ENCODE results near the gene PDIA2. TPM values are rescaled to one million over a fixed set of nuclear protein-coding genes. Genes with fewer than 3 reads are reported as not detected.

Gene PDIA2
- total RNA-seq, 3 donors from 2014 or later = 0.23 to 2.8 (median 1.3) TPM

DNA sequence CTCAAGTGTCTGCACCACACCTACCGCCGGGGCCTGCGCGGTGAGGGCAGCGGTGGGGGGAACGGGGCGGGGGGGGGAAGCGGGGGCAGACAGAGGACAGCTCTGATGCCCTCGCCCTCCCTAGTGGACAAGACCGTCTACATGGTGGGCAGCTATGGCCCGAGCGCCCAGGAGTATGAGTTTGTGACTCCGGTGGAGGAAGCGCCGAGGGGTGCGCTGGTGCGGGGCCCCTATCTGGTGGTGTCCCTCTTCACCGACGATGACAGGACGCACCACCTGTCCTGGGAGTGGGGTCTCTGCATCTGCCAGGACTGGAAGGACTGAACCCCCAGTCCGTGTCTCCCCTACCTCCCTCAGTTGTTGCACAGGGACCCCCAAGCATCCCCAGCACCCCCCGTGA lies 473 bp upstream of the PDIA2 start:
- TF ChIP-seq, protein P1, sequence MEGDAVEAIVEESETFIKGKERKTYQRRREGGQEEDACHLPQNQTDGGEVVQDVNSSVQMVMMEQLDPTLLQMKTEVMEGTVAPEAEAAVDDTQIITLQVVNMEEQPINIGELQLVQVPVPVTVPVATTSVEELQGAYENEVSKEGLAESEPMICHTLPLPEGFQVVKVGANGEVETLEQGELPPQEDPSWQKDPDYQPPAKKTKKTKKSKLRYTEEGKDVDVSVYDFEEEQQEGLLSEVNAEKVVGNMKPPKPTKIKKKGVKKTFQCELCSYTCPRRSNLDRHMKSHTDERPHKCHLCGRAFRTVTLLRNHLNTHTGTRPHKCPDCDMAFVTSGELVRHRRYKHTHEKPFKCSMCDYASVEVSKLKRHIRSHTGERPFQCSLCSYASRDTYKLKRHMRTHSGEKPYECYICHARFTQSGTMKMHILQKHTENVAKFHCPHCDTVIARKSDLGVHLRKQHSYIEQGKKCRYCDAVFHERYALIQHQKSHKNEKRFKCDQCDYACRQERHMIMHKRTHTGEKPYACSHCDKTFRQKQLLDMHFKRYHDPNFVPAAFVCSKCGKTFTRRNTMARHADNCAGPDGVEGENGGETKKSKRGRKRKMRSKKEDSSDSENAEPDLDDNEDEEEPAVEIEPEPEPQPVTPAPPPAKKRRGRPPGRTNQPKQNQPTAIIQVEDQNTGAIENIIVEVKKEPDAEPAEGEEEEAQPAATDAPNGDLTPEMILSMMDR (IDR thresholded peaks at IDR 0.05) = no peak
- ATAC-seq = no peak
- intact Hi-C loops (cut with DNase I, micrococcal nuclease) = no loop called here
- Histone ChIP-seq H3K9me3 (no peaks in the 10 kb centered on the region), H3K4me3 (no peak overlapping the region), H3K36me3 (ENCODE audit: low read depth) (no peaks in the 10 kb centered on the region), H3K4me1 (ENCODE audit: low read depth) (peaks cover 17% of the 10 kb centered on the region)
- DNase-seq = no peak

DNA sequence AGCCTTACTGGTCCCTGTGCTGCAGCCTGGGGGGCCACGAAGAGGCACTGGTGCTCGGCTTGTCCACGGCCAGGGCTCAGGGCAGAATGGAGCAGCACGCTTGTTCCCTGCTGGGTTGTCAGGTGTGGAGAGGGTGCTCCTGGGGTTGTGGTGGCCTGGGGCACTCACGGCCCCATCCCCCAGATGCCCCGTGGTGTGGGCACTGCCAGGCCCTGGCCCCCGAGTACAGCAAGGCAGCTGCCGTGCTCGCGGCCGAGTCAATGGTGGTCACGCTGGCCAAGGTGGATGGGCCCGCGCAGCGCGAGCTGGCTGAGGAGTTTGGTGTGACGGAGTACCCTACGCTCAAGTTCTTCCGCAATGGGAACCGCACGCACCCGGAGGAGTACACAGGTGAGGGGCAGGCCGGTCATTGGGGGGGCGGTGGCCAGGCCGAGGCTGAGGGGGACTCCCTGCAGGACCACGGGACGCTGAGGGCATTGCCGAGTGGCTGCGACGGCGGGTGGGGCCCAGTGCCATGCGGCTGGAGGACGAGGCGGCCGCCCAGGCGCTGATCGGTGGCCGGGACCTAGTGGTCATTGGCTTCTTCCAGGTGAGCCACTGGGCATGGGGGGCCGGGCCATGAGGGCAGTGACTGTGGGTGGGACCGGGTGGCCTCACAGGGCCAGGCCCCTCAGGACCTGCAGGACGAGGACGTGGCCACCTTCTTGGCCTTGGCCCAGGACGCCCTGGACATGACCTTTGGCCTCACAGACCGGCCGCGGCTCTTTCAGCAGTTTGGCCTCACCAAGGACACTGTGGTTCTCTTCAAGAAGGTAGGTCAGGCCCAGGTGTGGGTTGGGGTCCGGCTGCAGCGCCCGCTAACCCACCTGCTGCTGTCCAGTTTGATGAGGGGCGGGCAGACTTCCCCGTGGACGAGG lies 1.5 kb downstream of the PDIA2 start:
- H3K4me1 ChIP-seq (ENCODE audit: low read depth) = peaks cover 17% of the 10 kb centered on the region
- intact Hi-C loops (cut with DNase I, micrococcal nuclease) = no loop called here
- DNase-seq (no peak), ATAC-seq (no peak)
- TF ChIP-seq, protein P1 (IDR thresholded peaks at IDR 0.05) = no peak
- no peaks in the 10 kb centered on the region for H3K9me3 ChIP-seq
- H3K4me3 ChIP-seq = no peak overlapping the region
- no peaks in the 10 kb centered on the region for H3K36me3 ChIP-seq (ENCODE audit: low read depth)

DNA sequence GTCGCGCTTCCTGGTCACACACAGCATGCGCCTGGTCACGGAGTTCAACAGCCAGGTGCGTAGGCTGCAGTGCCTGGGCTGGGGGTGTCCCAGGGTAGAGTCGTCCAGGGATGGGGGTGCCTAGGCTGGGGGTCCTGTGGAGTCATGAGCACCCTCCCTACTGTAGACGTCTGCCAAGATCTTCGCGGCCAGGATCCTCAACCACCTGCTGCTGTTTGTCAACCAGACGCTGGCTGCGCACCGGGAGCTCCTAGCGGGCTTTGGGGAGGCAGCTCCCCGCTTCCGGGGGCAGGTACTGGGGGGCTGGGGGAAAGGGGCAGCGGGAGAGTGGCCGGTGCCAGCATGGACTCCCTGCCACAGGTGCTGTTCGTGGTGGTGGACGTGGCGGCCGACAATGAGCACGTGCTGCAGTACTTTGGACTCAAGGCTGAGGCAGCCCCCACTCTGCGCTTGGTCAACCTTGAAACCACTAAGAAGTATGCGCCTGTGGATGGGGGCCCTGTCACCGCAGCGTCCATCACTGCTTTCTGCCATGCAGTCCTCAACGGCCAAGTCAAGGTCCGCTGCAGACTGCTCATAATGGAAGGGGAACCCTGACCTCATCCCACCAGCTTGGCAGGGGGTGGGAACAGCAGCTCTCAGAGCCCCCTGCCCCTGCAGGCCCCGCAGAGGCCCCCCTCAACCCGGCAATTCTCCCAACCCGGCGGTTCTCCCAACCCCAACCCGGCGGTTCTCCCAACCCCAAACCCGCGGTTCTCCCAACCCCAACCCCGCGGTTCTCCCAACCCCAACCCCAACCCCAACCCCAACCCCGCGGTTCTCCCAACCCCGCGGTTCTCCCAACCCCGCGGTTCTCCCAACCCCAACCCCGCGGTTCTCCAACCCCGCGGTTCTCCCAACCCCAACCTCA lies 2.4 kb downstream of the PDIA2 start:
- TF ChIP-seq, protein P1 (IDR thresholded peaks at IDR 0.05) = no peak
- ATAC-seq (no peak), DNase-seq (no peak)
- Histone ChIP-seq H3K4me1 (ENCODE audit: low read depth) (peaks cover 11% of the 10 kb centered on the region), H3K4me3 (no peak overlapping the region), H3K9me3 (no peaks in the 10 kb centered on the region), H3K36me3 (ENCODE audit: low read depth) (no peaks in the 10 kb centered on the region)
- intact Hi-C loops (cut with DNase I, micrococcal nuclease) = no loop called here

DNA sequence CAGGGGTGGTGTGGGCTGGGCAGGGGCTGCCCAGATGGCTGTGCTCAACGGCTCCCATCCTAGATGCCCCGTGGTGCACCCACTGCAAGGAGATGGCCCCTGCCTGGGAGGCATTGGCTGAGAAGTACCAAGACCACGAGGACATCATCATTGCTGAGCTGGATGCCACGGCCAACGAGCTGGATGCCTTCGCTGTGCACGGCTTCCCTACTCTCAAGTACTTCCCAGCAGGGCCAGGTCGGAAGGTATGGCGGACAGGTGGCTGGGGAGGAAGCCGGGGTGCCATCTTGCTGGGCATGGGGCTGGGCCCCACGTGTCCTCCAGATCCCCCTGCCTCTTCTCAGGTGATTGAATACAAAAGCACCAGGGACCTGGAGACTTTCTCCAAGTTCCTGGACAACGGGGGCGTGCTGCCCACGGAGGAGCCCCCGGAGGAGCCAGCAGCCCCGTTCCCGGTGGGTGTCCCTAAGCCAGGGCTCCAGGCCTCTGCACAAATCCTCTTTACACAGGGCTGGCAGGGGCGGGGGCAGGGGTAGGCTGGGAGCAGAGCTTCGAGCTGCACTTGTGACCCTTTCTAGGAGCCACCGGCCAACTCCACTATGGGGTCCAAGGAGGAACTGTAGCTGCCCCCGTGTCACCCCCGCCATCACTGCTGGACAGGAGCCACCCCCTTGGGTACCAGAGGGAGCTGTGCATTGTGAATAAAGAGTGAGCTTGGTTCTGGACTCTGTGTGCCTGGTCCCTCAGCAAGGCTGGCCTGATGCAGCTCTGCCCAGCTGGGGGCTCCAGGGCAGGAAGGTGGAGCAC lies 3.7 kb downstream of the PDIA2 start:
- H3K36me3 ChIP-seq (ENCODE audit: low read depth) = no peaks in the 10 kb centered on the region
- H3K9me3 ChIP-seq = no peaks in the 10 kb centered on the region
- TF ChIP-seq, protein P1 (IDR thresholded peaks at IDR 0.05) = no peak
- no peaks in the 10 kb centered on the region for H3K4me1 ChIP-seq (ENCODE audit: low read depth)
- DNase-seq (no peak), ATAC-seq (no peak)
- intact Hi-C loops (cut with DNase I, micrococcal nuclease) = no loop called here
- no peak overlapping the region for H3K4me3 ChIP-seq

DNA sequence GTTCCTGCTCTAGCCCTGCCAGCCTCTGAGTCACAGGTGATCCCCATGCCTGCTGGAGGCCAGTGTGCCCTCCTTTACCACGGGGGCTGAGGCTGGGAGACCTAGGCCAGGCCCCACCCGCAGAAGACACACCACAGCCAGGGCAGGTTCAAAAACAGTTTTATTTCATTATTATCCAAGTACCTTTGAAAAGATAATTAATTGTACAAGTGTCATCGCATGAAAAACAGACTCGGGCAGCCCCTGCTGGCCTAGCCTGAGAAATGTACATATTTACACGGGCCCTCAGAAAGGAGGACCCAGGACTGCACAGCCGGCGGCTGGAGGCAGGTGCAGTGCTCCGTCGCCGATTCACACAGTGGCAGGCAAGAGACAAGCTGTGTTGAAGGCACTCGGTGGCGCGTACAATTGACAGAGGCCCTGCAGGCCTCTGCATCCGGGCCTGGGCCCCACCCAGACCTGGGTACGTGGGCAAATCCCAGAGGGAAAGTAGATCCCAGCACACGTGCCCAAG lies 4.4 kb downstream of the PDIA2 start:
- intact Hi-C loops (cut with DNase I, micrococcal nuclease) = no loop called here
- Histone ChIP-seq H3K4me3 (no peak overlapping the region), H3K4me1 (ENCODE audit: low read depth) (no peaks in the 10 kb centered on the region), H3K36me3 (ENCODE audit: low read depth) (no peaks in the 10 kb centered on the region), H3K9me3 (no peaks in the 10 kb centered on the region)
- ATAC-seq (no peak), DNase-seq (no peak)
- TF ChIP-seq, protein P1 (IDR thresholded peaks at IDR 0.05) = no peak

All from mucosa of descending colon (tissue), 3 donors.